AG10803 (cell line): Measurements from ENCODE around the gene LDLRAD4.

ENCODE experiments used
- DNase-seq: peaks from one replicate; pipeline ENCODE4 v3.0.0; 2010; ENCODE audit warnings: low read depth
- H3K4me3 ChIP-seq: 2 replicates; pipeline ENCODE4 v1.5.1; 2011; ENCODE audit warnings: mild to moderate bottlenecking, low read length, control low read depth
- CTCF ChIP-seq: conservative IDR thresholded peaks from 2 replicates; pipeline ENCODE4 v1.5.1; 2011; ENCODE audit warnings: mild to moderate bottlenecking, low read length, control low read depth, inconsistent platforms

LDLRAD4 gene

GRCh38 chr18:13407484-13407883 lies 188.9 kb downstream of the LDLRAD4 start:
- no peak for DNase-seq

GRCh38 chr18:13409026-13409425 lies 190.5 kb downstream of the LDLRAD4 start:
- DNase-seq, result no peak
- TF ChIP-seq CTCF, result no peak
- H3K4me3 ChIP-seq, result no peak overlapping the region

More at GRCh38 chr18:13407484-13407883, 188.9 kb downstream of the LDLRAD4 start:
- no peak overlapping the region for H3K4me3 ChIP-seq
- TF ChIP-seq CTCF, result no peak

- DNase-seq, result no peak
- no peak for TF ChIP-seq CTCF
These were observed 191.4 kb downstream of the LDLRAD4 start for GRCh38 chr18:13409997-13410396.

GRCh38 chr18:13410471-13410870 lies 191.9 kb downstream of the LDLRAD4 start:
- no peak for TF ChIP-seq CTCF
- H3K4me3 ChIP-seq, result no peak overlapping the region
- no peak for DNase-seq

More at GRCh38 chr18:13409997-13410396, 191.4 kb downstream of the LDLRAD4 start:
- H3K4me3 ChIP-seq, result no peak overlapping the region

GRCh38 chr18:13412017-13412416 lies 193.5 kb downstream of the LDLRAD4 start:
- TF ChIP-seq CTCF, result no peak
- no peak overlapping the region for H3K4me3 ChIP-seq
- no peak for DNase-seq

DNA sequence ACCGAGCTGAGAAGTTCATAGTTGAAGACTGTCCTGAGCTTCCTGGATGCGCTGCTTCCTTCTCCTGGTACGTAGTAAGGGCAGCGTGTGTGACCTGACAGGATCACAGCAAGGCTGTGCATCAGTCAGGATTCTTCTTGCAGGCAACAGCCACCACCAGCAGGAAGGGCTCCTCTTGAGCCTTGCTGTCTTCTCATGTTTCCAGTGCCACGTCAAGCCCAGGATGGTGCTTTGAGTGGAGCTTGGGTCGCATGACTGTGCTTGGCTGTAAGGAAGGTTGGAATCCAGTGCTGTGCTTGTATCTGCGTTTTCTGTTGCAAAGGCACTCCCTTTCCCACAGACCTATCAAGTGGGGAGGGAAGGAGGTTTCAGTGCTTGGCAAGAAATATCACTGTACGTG lies 194.3 kb downstream of the LDLRAD4 start:
- no peak for DNase-seq
- no peak for TF ChIP-seq CTCF
- no peak overlapping the region for H3K4me3 ChIP-seq

GRCh38 chr18:13414102-13414501 lies 195.5 kb downstream of the LDLRAD4 start:
- TF ChIP-seq CTCF, result no peak
- no peak for DNase-seq
- no peak overlapping the region for H3K4me3 ChIP-seq
